GM12878 (cell line): ENCODE measurements around the gene KDM2A.

Source experiments
- CBX5 ChIP-seq: sonication (generic); IDR thresholded peaks from 2 replicates; pipeline ENCODE4 v1.6.1; 2016; ENCODE audit warnings: low read depth, moderate library complexity, mild to moderate bottlenecking, inconsistent platforms
- DPF2 ChIP-seq: fragments of 450-650 bp; IDR thresholded peaks from 2 replicates; pipeline ENCODE4 v1.6.1; 2017; ENCODE audit warnings: mild to moderate bottlenecking
- HDAC2 ChIP-seq: fragments of 200-600 bp; sonication (generic); IDR thresholded peaks from 2 replicates; pipeline ENCODE4 v1.6.1; 2017
- KDM1A ChIP-seq: fragments of 200-600 bp; sonication (generic); IDR thresholded peaks from 2 replicates; pipeline ENCODE4 v1.6.1; 2016; ENCODE audit warnings: borderline replicate concordance
- POU2F2 ChIP-seq: IDR thresholded peaks from 3 replicates; pipeline ENCODE4 v1.6.1; 2011; ENCODE audit warnings: low read depth, mild to moderate bottlenecking, low read length, borderline replicate concordance
- RFX5 ChIP-seq: IDR thresholded peaks from 2 replicates; pipeline ENCODE4 v1.6.1; 2011; ENCODE audit warnings: low read depth, low read length, improper control_type of control experiment
- TAF1 ChIP-seq: IDR thresholded peaks from 2 replicates; pipeline ENCODE4 v1.6.1; 2011; ENCODE audit warnings: mild to moderate bottlenecking, low read depth, low read length, borderline replicate concordance
- TF ChIP-seq, protein P1 (sequence below): fragments of 150-350 bp; IDR thresholded peaks from 2 replicates; pipeline ENCODE4 v1.6.1; 2016; ENCODE audit warnings: low read depth, low read length
- TF ChIP-seq, protein P2 (sequence below): IDR thresholded peaks from 2 replicates; pipeline ENCODE4 v1.6.1; 2012; ENCODE audit warnings: improper control_type of control experiment, low read depth, low read length; ENCODE audit not compliant: insufficient replicate concordance
- TF ChIP-seq, protein P3 (sequence below): IDR thresholded peaks from 2 replicates; pipeline ENCODE4 v1.6.1; 2011; ENCODE audit warnings: low read depth, mild to moderate bottlenecking, low read length, moderate library complexity, borderline replicate concordance; ENCODE audit errors: extremely low read depth
- TF ChIP-seq, protein P4 (sequence below): IDR thresholded peaks from 2 replicates; pipeline ENCODE4 v1.6.1; 2011; ENCODE audit warnings: borderline replicate concordance, low read depth, mild to moderate bottlenecking, moderate library complexity, low read length; ENCODE audit not compliant: insufficient read depth, poor library complexity, severe bottlenecking

DNA sequence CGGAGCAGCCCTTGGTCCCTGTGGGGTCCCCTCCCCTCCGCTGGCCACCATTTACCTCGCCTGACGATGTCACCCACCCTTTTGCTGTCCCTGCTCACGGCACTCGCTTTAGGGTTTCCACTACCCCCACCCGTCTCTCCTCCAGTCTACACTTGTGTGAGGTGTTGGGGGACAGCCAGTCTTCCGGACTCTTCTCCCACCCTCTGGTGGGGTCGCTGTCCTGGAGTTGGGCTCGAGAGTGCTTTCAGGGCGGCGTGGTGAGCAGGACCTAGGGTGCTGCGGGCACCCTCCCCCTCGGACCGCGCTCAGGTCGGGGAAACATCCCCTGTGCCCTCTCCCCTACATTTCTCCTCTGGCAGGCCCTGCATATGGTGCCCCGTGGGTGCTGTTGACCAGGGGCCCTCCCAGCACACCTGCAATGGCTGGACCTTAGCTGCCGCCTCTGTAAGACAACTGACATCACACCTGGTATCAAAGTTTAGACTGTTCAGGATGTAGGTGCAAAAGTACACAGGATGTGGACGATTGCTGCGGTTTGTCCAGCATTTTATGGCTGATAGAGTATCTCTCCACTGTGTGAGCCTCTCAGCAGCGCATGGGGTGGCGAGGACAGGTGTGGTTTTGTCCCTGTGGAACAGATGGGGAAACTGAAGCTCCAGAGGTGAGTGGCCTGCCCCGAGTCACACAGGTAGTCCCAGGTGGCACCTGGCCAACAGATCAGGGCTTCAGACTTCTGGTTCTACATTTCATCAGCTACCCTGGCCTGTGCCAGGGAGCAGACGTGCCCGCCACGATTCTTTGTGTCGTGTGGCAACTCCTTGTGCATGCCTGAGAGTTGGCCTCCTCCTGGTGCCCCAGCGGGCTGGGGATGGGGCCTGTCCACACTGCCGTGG is 148.4 kb downstream of the KDM2A start:
- no peak; the same call in 1 of the 2 replicates for TF ChIP-seq DPF2
- TF ChIP-seq HDAC2 = no peak
- TF ChIP-seq TAF1 = no peak
- TF ChIP-seq, protein P1, sequence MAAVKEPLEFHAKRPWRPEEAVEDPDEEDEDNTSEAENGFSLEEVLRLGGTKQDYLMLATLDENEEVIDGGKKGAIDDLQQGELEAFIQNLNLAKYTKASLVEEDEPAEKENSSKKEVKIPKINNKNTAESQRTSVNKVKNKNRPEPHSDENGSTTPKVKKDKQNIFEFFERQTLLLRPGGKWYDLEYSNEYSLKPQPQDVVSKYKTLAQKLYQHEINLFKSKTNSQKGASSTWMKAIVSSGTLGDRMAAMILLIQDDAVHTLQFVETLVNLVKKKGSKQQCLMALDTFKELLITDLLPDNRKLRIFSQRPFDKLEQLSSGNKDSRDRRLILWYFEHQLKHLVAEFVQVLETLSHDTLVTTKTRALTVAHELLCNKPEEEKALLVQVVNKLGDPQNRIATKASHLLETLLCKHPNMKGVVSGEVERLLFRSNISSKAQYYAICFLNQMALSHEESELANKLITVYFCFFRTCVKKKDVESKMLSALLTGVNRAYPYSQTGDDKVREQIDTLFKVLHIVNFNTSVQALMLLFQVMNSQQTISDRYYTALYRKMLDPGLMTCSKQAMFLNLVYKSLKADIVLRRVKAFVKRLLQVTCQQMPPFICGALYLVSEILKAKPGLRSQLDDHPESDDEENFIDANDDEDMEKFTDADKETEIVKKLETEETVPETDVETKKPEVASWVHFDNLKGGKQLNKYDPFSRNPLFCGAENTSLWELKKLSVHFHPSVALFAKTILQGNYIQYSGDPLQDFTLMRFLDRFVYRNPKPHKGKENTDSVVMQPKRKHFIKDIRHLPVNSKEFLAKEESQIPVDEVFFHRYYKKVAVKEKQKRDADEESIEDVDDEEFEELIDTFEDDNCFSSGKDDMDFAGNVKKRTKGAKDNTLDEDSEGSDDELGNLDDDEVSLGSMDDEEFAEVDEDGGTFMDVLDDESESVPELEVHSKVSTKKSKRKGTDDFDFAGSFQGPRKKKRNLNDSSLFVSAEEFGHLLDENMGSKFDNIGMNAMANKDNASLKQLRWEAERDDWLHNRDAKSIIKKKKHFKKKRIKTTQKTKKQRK = no peak
- TF ChIP-seq, protein P2, sequence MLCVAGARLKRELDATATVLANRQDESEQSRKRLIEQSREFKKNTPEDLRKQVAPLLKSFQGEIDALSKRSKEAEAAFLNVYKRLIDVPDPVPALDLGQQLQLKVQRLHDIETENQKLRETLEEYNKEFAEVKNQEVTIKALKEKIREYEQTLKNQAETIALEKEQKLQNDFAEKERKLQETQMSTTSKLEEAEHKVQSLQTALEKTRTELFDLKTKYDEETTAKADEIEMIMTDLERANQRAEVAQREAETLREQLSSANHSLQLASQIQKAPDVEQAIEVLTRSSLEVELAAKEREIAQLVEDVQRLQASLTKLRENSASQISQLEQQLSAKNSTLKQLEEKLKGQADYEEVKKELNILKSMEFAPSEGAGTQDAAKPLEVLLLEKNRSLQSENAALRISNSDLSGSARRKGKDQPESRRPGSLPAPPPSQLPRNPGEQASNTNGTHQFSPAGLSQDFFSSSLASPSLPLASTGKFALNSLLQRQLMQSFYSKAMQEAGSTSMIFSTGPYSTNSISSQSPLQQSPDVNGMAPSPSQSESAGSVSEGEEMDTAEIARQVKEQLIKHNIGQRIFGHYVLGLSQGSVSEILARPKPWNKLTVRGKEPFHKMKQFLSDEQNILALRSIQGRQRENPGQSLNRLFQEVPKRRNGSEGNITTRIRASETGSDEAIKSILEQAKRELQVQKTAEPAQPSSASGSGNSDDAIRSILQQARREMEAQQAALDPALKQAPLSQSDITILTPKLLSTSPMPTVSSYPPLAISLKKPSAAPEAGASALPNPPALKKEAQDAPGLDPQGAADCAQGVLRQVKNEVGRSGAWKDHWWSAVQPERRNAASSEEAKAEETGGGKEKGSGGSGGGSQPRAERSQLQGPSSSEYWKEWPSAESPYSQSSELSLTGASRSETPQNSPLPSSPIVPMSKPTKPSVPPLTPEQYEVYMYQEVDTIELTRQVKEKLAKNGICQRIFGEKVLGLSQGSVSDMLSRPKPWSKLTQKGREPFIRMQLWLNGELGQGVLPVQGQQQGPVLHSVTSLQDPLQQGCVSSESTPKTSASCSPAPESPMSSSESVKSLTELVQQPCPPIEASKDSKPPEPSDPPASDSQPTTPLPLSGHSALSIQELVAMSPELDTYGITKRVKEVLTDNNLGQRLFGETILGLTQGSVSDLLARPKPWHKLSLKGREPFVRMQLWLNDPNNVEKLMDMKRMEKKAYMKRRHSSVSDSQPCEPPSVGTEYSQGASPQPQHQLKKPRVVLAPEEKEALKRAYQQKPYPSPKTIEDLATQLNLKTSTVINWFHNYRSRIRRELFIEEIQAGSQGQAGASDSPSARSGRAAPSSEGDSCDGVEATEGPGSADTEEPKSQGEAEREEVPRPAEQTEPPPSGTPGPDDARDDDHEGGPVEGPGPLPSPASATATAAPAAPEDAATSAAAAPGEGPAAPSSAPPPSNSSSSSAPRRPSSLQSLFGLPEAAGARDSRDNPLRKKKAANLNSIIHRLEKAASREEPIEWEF = no peak
- no peak for TF ChIP-seq KDM1A
- TF ChIP-seq, protein P3, sequence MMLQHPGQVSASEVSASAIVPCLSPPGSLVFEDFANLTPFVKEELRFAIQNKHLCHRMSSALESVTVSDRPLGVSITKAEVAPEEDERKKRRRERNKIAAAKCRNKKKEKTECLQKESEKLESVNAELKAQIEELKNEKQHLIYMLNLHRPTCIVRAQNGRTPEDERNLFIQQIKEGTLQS = no peak
- no peak for TF ChIP-seq POU2F2
- TF ChIP-seq, protein P4, sequence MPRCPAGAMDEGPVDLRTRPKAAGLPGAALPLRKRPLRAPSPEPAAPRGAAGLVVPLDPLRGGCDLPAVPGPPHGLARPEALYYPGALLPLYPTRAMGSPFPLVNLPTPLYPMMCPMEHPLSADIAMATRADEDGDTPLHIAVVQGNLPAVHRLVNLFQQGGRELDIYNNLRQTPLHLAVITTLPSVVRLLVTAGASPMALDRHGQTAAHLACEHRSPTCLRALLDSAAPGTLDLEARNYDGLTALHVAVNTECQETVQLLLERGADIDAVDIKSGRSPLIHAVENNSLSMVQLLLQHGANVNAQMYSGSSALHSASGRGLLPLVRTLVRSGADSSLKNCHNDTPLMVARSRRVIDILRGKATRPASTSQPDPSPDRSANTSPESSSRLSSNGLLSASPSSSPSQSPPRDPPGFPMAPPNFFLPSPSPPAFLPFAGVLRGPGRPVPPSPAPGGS = no peak
- TF ChIP-seq CBX5 = no peak
- no peak for TF ChIP-seq RFX5
